Stomach (tissue), 4 donors: ENCODE data around the gene CD151.

ENCODE experiments used
- CTCF ChIP-seq, 7 experiments: fragments of 450-650 bp in 4 of 7; fragments of 200-600 bp in 3 of 7; sonication (generic) in 3 of 7; IDR thresholded peaks; one replicate each; pipeline ENCODE4 v1.5.1; 2016 to 2019; ENCODE audit warnings: antibody characterized with exemption in 7 of 7, control low read depth in 2 of 7, mild to moderate bottlenecking in 1 of 7
- EP300 ChIP-seq: sonication (generic); formaldehyde crosslinking; IDR thresholded peaks from one replicate; pipeline ENCODE4 v1.6.1; 2017; ENCODE audit warnings: antibody characterized with exemption
- POLR2A ChIP-seq, 4 donors: fragments of 450-650 bp; IDR thresholded peaks; one replicate each; pipeline ENCODE4 v1.6.1; 2016; ENCODE audit warnings: antibody characterized with exemption in 4 of 4, control low read depth in 2 of 4, mild to moderate bottlenecking in 1 of 4, moderate library complexity in 1 of 4
- POLR2AphosphoS5 ChIP-seq, 3 donors: sonication (generic); formaldehyde crosslinking; IDR thresholded peaks; one replicate each; pipeline ENCODE4 v1.6.1; 2016; ENCODE audit warnings: antibody characterized with exemption in 3 of 3

GRCh38 chr11:882596-882995 is 49.8 kb downstream of the CD151 start:
- no peak for TF ChIP-seq POLR2A (IDR thresholded peaks at IDR 0.05)
- no peak for TF ChIP-seq CTCF (IDR thresholded peaks at IDR 0.05)
- TF ChIP-seq POLR2AphosphoS5 (IDR thresholded peaks at IDR 0.05), result no peak
- TF ChIP-seq EP300, result no peak
